HG03575 (cell line): ENCODE data around the gene FRK.
A peak's percentile ranks its signal among the peaks of the same experiment; 100 is the strongest.
"Not testable (repeated sequence)": the region's sequence is repeated elsewhere in the genome, so short reads cannot be mapped to it uniquely, and the experiment has no call there.

Experiments used
- ATAC-seq: cut with Tn5 transposase; IDR thresholded peaks from one replicate; pipeline ENCODE4 v1.9.1; 2021; ENCODE audit not compliant: unreplicated experiment, insufficient number of reproducible peaks, low FRiP score; ENCODE audit errors: extremely low read depth

The FRK gene

GRCh38 chr6:116060572-116061283 lies at the start of gene FRK:
FRK (minus strand) TSS chr6:116060891; CDS start chr6:116060311, 580 bp downstream.
- ATAC-seq, result no peak

- ATAC-seq, result no peak
These were observed 48.1 kb upstream of the FRK start for GRCh38 chr6:116108836-116109235.

- no peak for ATAC-seq
These were observed 45.5 kb upstream of the FRK start for GRCh38 chr6:116106146-116106545.

- ATAC-seq, result no peak
These were observed 44.6 kb upstream of the FRK start for GRCh38 chr6:116105247-116105646.

GRCh38 chr6:116104636-116105035 lies 43.9 kb upstream of the FRK start:
- no peak for ATAC-seq

- no peak for ATAC-seq
These were observed 42.2 kb upstream of the FRK start for GRCh38 chr6:116102873-116103272.

GRCh38 chr6:116101790-116102189 lies 41.1 kb upstream of the FRK start:
- no peak for ATAC-seq

- ATAC-seq, result peak; percentile 0
These were observed 40.6 kb upstream of the FRK start for GRCh38 chr6:116101302-116101718.

- peak; percentile 47 for ATAC-seq
These were observed 40.0 kb upstream of the FRK start, which contains the start of gene NT5DC1 for GRCh38 chr6:116100419-116101301. NT5DC1 (plus strand) TSS chr6:116100853; CDS start chr6:116100931, 78 bp downstream.

- no peak for ATAC-seq
These were observed 38.3 kb upstream of the FRK start for GRCh38 chr6:116099036-116099435.

GRCh38 chr6:116096979-116097816 lies 36.5 kb upstream of the FRK start:
- ATAC-seq, result no peak

GRCh38 chr6:116096048-116096759 lies 35.5 kb upstream of the FRK start:
- not testable (repeated sequence) for ATAC-seq

- ATAC-seq, result no peak
These were observed 33.4 kb upstream of the FRK start for GRCh38 chr6:116094041-116094440.

GRCh38 chr6:116090251-116090650 lies 29.6 kb upstream of the FRK start:
- peak; percentile 60 for ATAC-seq

- ATAC-seq, result no peak
These were observed 28.3 kb upstream of the FRK start for GRCh38 chr6:116088946-116089345.

- ATAC-seq, result peak; percentile 95
These were observed 26.8 kb upstream of the FRK start for GRCh38 chr6:116087437-116088027.

- no peak for ATAC-seq
These were observed 23.6 kb upstream of the FRK start for GRCh38 chr6:116084284-116084683.

- no peak for ATAC-seq
These were observed 22.4 kb upstream of the FRK start for GRCh38 chr6:116083052-116083451.
